ENCODE measurements around the gene SP2. TPM values are rescaled to one million over a fixed set of nuclear protein-coding genes. Genes with fewer than 3 reads are reported as not detected.

SP2 gene
- total RNA-seq, 1 experiment from 2014 or later, result 22.2 TPM

GRCh38 chr17:47945080-47945479 is 49.0 kb downstream of the SP2 start:
- ChIA-PET RAD21 (ENCODE audit: low non-redundant PET in 1 of 2, low total read pairs in 2 of 2, uncharacterized antibody in 2 of 2, unreplicated experiment in 2 of 2) (no interaction called here), POLR2A (no interaction called here), CTCF (interaction anchor here (0.7 to 1.4 kb wide), 3 partner anchors 12 to 76 kb away, joined by 3 to 6 read pairs (median 4); partner anchors contain the start of genes CDK5RAP3 and PRR15L)
- H3K36me3 ChIP-seq (ENCODE audit: control insufficient read depth in 1 of 2, insufficient read depth in 2 of 2, low read length in 2 of 2), result peaks cover 10 to 12% of the 10 kb centered on the region in 2 experiments; a peak in 3 of 4 replicates
- H3K4me2 ChIP-seq (ENCODE audit: low read length), result no peak overlapping the region
- H3K27me3 ChIP-seq (ENCODE audit: insufficient read depth, low read length), result no peaks in the 10 kb centered on the region
- no peak for DNase-seq (ENCODE audit: low read depth, low spot score)
- H3K27ac ChIP-seq (ENCODE audit: low read depth, low read length), result no peak overlapping the region
- intact Hi-C loops (cut with micrococcal nuclease), result no loop called here
- no peak overlapping the region for H3K4me3 ChIP-seq (replicated peaks in 1 of 2; ENCODE audit: low read depth in 1 of 2, low read length in 2 of 2)
- no peak for TF ChIP-seq POLR2AphosphoS5 (IDR thresholded peaks at IDR 0.05; ENCODE audit: low read depth, low read length)
- TF ChIP-seq EZH2phosphoT487 (IDR thresholded peaks at IDR 0.05; ENCODE audit: borderline replicate concordance), result no peak
- no peak for TF ChIP-seq ZNF274 (IDR thresholded peaks at IDR 0.05; ENCODE audit: low read depth, low read length)
- no peak for TF ChIP-seq TCF7L2 (IDR thresholded peaks at IDR 0.05; ENCODE audit: borderline replicate concordance, extremely low read depth, insufficient read depth, insufficient read length)
- TF ChIP-seq FOSL1 (IDR thresholded peaks at IDR 0.05; ENCODE audit: low read depth), result no peak
- TF ChIP-seq, protein P1, sequence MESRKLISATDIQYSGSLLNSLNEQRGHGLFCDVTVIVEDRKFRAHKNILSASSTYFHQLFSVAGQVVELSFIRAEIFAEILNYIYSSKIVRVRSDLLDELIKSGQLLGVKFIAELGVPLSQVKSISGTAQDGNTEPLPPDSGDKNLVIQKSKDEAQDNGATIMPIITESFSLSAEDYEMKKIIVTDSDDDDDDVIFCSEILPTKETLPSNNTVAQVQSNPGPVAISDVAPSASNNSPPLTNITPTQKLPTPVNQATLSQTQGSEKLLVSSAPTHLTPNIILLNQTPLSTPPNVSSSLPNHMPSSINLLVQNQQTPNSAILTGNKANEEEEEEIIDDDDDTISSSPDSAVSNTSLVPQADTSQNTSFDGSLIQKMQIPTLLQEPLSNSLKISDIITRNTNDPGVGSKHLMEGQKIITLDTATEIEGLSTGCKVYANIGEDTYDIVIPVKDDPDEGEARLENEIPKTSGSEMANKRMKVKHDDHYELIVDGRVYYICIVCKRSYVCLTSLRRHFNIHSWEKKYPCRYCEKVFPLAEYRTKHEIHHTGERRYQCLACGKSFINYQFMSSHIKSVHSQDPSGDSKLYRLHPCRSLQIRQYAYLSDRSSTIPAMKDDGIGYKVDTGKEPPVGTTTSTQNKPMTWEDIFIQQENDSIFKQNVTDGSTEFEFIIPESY (IDR thresholded peaks at IDR 0.05; ENCODE audit: extremely low read depth, insufficient replicate concordance, low read length), result no peak
- no peak for TF ChIP-seq POLR2A (IDR thresholded peaks at IDR 0.05; ENCODE audit: borderline replicate concordance, extremely low read depth, insufficient read depth, insufficient read length)
- no peaks in the 10 kb centered on the region for H3K9me2 ChIP-seq (ENCODE audit: insufficient read depth)
- no peaks in the 10 kb centered on the region for H3K9me3 ChIP-seq (ENCODE audit: control insufficient read depth in 1 of 2, insufficient read depth in 1 of 2, low read depth in 1 of 2, low read length in 2 of 2)
- ATAC-seq, result no peak
- no TSS peak for BruUV-seq (replicated peaks)
- peaks cover 38 to 65% of the 10 kb centered on the region in 2 experiments for H3K4me1 ChIP-seq (ENCODE audit: control insufficient read depth in 1 of 2, insufficient read depth in 2 of 2, low read length in 2 of 2)
- H3K79me2 ChIP-seq (ENCODE audit: insufficient read depth, low read length), result peaks cover 17% of the 10 kb centered on the region
- no peak overlapping the region for H2AFZ ChIP-seq (ENCODE audit: low read depth, low read length, poor library complexity, severe bottlenecking)
- H3K9ac ChIP-seq (ENCODE audit: low read length), result no peak overlapping the region
- H4K20me1 ChIP-seq (ENCODE audit: insufficient read depth), result no peaks in the 10 kb centered on the region
